Measurements from ENCODE around the gene DPEP1.
A peak's percentile ranks its signal among the peaks of the same experiment; 100 is the strongest.

Gene DPEP1

DNA sequence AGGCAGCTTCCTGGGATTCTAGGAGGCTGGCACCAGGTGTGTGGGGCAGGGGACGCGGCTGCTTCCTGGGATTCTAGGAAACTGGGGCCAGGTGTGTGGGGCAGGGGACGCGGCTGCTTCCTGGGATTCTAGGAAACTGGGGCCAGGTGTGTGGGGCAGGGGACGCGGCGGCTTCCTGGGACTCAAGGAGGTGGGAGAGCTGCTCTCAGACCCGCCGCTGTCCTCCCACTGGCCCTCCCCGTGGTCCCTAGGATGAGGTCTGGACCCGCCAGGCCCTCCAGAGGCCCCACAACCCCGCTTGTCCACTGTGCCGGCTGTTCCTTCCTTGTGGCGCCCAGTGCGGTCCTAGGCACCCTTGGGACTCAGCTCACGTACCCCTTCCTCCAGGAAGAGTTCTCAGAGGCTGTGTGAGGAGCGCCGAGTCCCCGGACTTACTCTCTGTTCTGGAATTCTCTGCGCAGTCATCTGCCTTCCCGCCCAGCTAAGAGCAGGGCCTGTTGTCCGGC lies 565 bp downstream of the DPEP1 start:
- Histone ChIP-seq H3K18ac (ENCODE audit: low read length) (no peak overlapping the region), H2BK5ac (ENCODE audit: low read depth, low read length, poor library complexity) (no peak overlapping the region), H2AFZ (ENCODE audit: insufficient read depth, low read length, poor library complexity) (no peak overlapping the region), H3K4me2 (ENCODE audit: low read length) (no peak overlapping the region), H4K12ac (ENCODE audit: low read depth, low read length) (no peak overlapping the region), H3K9ac (ENCODE audit: low read length) (no peak overlapping the region), H4K91ac (ENCODE audit: low read depth, low read length) (no peak overlapping the region), H3K4ac (ENCODE audit: low read depth, low read length) (no peak overlapping the region), H3K9me3 (ENCODE audit: insufficient read depth, low read depth, low read length) (no peaks in the 10 kb centered on the region), H3K14ac (ENCODE audit: low read length) (no peak overlapping the region), H3K79me1 (ENCODE audit: low read length) (no peaks in the 10 kb centered on the region), H4K8ac (ENCODE audit: low read depth, low read length) (no peak overlapping the region), H3K36me3 (ENCODE audit: control insufficient read depth in 1 of 2, insufficient read depth in 2 of 2, low read length in 2 of 2) (no peaks in the 10 kb centered on the region), H3K79me2 (ENCODE audit: control insufficient read depth, insufficient read depth, low read length, poor library complexity) (no peaks in the 10 kb centered on the region), H2BK120ac (ENCODE audit: insufficient read depth, low read length, poor library complexity) (no peak overlapping the region), H2BK12ac (ENCODE audit: low read length) (no peak overlapping the region), H3K4me1 (ENCODE audit: control insufficient read depth in 1 of 2, insufficient read depth in 2 of 2, low read length in 2 of 2) (no peaks in the 10 kb centered on the region), H3K27me3 (ENCODE audit: insufficient read depth, low read length) (no peaks in the 10 kb centered on the region), H3K23ac (ENCODE audit: low read length) (no peak overlapping the region), H2AK5ac (ENCODE audit: low read length) (no peak overlapping the region), H3K4me3 (ENCODE audit: low read depth, low read length) (no peak overlapping the region), H3K27ac (ENCODE audit: low read depth, low read length) (no peak overlapping the region)
- no CpG with 5 or more reads among the region's 22 CpGs for WGBS (ENCODE audit: extremely low coverage, insufficient coverage, insufficient read length)
- no peak for DNase-seq

DNA sequence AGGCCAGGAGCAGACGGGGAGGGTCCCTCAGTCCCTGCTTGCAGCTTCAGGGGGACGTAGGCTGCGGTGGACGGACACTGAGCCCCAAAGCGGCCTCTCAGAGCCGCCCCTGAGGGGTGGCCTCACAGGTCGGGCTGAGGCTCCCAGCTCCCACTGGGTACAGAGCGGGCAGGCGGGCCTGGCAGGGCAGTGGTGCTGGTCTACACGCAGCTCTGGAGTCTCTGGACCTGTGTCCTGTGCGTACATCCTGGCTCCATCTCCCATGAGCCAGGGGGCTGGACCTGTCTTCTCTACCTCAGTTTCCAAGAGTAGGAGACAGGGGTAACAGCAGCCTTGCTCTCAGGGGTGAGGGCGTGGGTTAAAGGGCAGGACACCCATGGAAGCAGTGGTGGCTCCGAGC lies 1.7 kb downstream of the DPEP1 start:
- H3K79me2 ChIP-seq (ENCODE audit: control insufficient read depth, insufficient read depth, low read length, poor library complexity): no peaks in the 10 kb centered on the region
- no peak overlapping the region for H3K4me2 ChIP-seq (ENCODE audit: low read length)
- H3K18ac ChIP-seq (ENCODE audit: low read length): no peak overlapping the region
- no peak overlapping the region for H2BK5ac ChIP-seq (ENCODE audit: low read depth, low read length, poor library complexity)
- no peak overlapping the region for H3K27ac ChIP-seq (ENCODE audit: low read depth, low read length)
- H3K4me1 ChIP-seq (ENCODE audit: control insufficient read depth in 1 of 2, insufficient read depth in 2 of 2, low read length in 2 of 2): no peaks in the 10 kb centered on the region
- no peaks in the 10 kb centered on the region for H3K27me3 ChIP-seq (ENCODE audit: insufficient read depth, low read length)
- no peak overlapping the region for H3K9ac ChIP-seq (ENCODE audit: low read length)
- no peak for DNase-seq
- no peak overlapping the region for H3K14ac ChIP-seq (ENCODE audit: low read length)
- H2AFZ ChIP-seq (ENCODE audit: insufficient read depth, low read length, poor library complexity): no peak overlapping the region
- no peaks in the 10 kb centered on the region for H3K9me3 ChIP-seq (ENCODE audit: insufficient read depth, low read depth, low read length)
- no peak overlapping the region for H4K8ac ChIP-seq (ENCODE audit: low read depth, low read length)
- no peak overlapping the region for H3K23ac ChIP-seq (ENCODE audit: low read length)
- no peaks in the 10 kb centered on the region for H3K36me3 ChIP-seq (ENCODE audit: control insufficient read depth in 1 of 2, insufficient read depth in 2 of 2, low read length in 2 of 2)
- no peak overlapping the region for H3K4ac ChIP-seq (ENCODE audit: low read depth, low read length)
- no peak overlapping the region for H2BK120ac ChIP-seq (ENCODE audit: insufficient read depth, low read length, poor library complexity)
- WGBS (ENCODE audit: extremely low coverage, insufficient coverage, insufficient read length): no CpG with 5 or more reads among the region's 13 CpGs
- no peaks in the 10 kb centered on the region for H3K79me1 ChIP-seq (ENCODE audit: low read length)
- no peak overlapping the region for H2AK5ac ChIP-seq (ENCODE audit: low read length)
- no peak overlapping the region for H4K12ac ChIP-seq (ENCODE audit: low read depth, low read length)
- no peak overlapping the region for H4K91ac ChIP-seq (ENCODE audit: low read depth, low read length)
- H3K4me3 ChIP-seq (ENCODE audit: low read depth, low read length): no peak overlapping the region
- no peak overlapping the region for H2BK12ac ChIP-seq (ENCODE audit: low read length)

DNA sequence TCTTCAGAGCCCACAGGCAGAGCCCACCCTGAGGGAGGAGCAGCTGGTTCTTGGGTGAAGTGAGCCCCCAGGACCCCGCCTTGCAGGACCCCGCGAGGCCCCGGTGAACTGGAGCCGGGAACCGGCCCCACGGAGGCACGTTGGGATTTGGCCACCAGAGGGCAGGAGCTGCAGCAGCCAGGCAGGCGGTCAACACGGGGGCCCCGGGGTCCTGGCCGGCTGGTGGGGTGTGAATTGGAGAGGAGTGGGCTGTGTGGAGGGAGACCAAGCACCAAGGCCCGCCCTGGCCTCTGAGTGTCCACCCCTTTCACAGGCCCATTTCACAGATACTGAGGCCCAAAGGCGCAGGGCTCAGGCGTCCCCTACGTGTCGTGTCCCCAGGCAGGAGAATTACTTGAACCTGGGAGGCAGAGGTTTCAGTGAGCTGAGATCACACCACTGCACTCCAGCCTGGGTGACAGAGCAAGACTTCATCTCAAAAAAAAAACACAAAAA lies 2.2 kb downstream of the DPEP1 start:
- DNase-seq: peak in 1 of 2 donors; percentile 35
- no CpG with 5 or more reads among the region's 17 CpGs for WGBS (ENCODE audit: extremely low coverage, insufficient coverage, insufficient read length)
- no peak overlapping the region for H3K4me3 ChIP-seq (ENCODE audit: low read depth, low read length)
- H3K23ac ChIP-seq (ENCODE audit: low read length): no peak overlapping the region
- H3K4ac ChIP-seq (ENCODE audit: low read depth, low read length): no peak overlapping the region
- H3K27ac ChIP-seq (ENCODE audit: low read depth, low read length): no peak overlapping the region
- no peaks in the 10 kb centered on the region for H3K36me3 ChIP-seq (ENCODE audit: control insufficient read depth in 1 of 2, insufficient read depth in 2 of 2, low read length in 2 of 2)
- no peak overlapping the region for H4K12ac ChIP-seq (ENCODE audit: low read depth, low read length)
- no peak overlapping the region for H3K9ac ChIP-seq (ENCODE audit: low read length)
- H3K14ac ChIP-seq (ENCODE audit: low read length): no peak overlapping the region
- H3K27me3 ChIP-seq (ENCODE audit: insufficient read depth, low read length): no peaks in the 10 kb centered on the region
- H4K8ac ChIP-seq (ENCODE audit: low read depth, low read length): no peak overlapping the region
- peak overlapping the region; percentile 8 for H2BK12ac ChIP-seq (ENCODE audit: low read length)
- no peak overlapping the region for H3K4me2 ChIP-seq (ENCODE audit: low read length)
- H2BK120ac ChIP-seq (ENCODE audit: insufficient read depth, low read length, poor library complexity): no peak overlapping the region
- H3K79me2 ChIP-seq (ENCODE audit: control insufficient read depth, insufficient read depth, low read length, poor library complexity): no peaks in the 10 kb centered on the region
- no peaks in the 10 kb centered on the region for H3K79me1 ChIP-seq (ENCODE audit: low read length)
- H3K18ac ChIP-seq (ENCODE audit: low read length): no peak overlapping the region
- H3K9me3 ChIP-seq (ENCODE audit: insufficient read depth, low read depth, low read length): no peaks in the 10 kb centered on the region
- no peak overlapping the region for H2BK5ac ChIP-seq (ENCODE audit: low read depth, low read length, poor library complexity)
- no peak overlapping the region for H2AK5ac ChIP-seq (ENCODE audit: low read length)
- H4K91ac ChIP-seq (ENCODE audit: low read depth, low read length): no peak overlapping the region
- no peak overlapping the region for H2AFZ ChIP-seq (ENCODE audit: insufficient read depth, low read length, poor library complexity)
- H3K4me1 ChIP-seq (ENCODE audit: control insufficient read depth in 1 of 2, insufficient read depth in 2 of 2, low read length in 2 of 2): no peaks in the 10 kb centered on the region

DNA sequence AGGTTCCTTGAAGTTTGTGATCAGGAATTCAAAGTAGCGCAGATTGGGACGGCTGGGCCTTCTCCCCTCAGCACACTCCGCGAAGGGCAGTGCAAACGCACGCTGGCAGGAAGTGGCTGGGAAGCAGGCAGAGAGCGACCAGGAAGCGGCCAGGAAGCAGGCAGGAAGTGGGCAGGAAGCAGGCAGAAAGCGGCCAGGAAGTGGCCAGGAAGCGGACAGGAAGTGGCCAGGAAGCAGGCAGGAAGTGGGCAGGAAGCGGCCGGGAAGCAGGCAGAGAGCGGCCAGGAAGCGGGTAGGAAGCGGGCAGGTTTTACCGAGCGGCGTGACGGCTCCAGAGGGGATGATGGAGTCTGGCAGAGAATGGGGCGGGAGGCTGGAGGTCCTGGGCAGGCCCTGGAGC lies 3.2 kb downstream of the DPEP1 start:
- H4K12ac ChIP-seq (ENCODE audit: low read depth, low read length): no peak overlapping the region
- H3K27me3 ChIP-seq (ENCODE audit: insufficient read depth, low read length): no peaks in the 10 kb centered on the region
- H2AFZ ChIP-seq (ENCODE audit: insufficient read depth, low read length, poor library complexity): no peak overlapping the region
- H4K8ac ChIP-seq (ENCODE audit: low read depth, low read length): no peak overlapping the region
- no peak overlapping the region for H3K14ac ChIP-seq (ENCODE audit: low read length)
- no peak overlapping the region for H3K27ac ChIP-seq (ENCODE audit: low read depth, low read length)
- H3K9ac ChIP-seq (ENCODE audit: low read length): no peak overlapping the region
- peaks cover 2% of the 10 kb centered on the region for H3K9me3 ChIP-seq (ENCODE audit: insufficient read depth, low read depth, low read length)
- H2BK12ac ChIP-seq (ENCODE audit: low read length): no peak overlapping the region
- H3K4me1 ChIP-seq (ENCODE audit: control insufficient read depth in 1 of 2, insufficient read depth in 2 of 2, low read length in 2 of 2): no peaks in the 10 kb centered on the region
- no peak overlapping the region for H2BK5ac ChIP-seq (ENCODE audit: low read depth, low read length, poor library complexity)
- H3K18ac ChIP-seq (ENCODE audit: low read length): no peak overlapping the region
- no peak overlapping the region for H3K4me2 ChIP-seq (ENCODE audit: low read length)
- no peaks in the 10 kb centered on the region for H3K79me1 ChIP-seq (ENCODE audit: low read length)
- H3K79me2 ChIP-seq (ENCODE audit: control insufficient read depth, insufficient read depth, low read length, poor library complexity): no peaks in the 10 kb centered on the region
- no peak overlapping the region for H2BK120ac ChIP-seq (ENCODE audit: insufficient read depth, low read length, poor library complexity)
- no peak for DNase-seq
- no CpG with 5 or more reads among the region's 20 CpGs for WGBS (ENCODE audit: extremely low coverage, insufficient coverage, insufficient read length)
- no peak overlapping the region for H4K91ac ChIP-seq (ENCODE audit: low read depth, low read length)
- no peaks in the 10 kb centered on the region for H3K36me3 ChIP-seq (ENCODE audit: control insufficient read depth in 1 of 2, insufficient read depth in 2 of 2, low read length in 2 of 2)
- no peak overlapping the region for H3K23ac ChIP-seq (ENCODE audit: low read length)
- H3K4me3 ChIP-seq (ENCODE audit: low read depth, low read length): no peak overlapping the region
- no peak overlapping the region for H2AK5ac ChIP-seq (ENCODE audit: low read length)
- no peak overlapping the region for H3K4ac ChIP-seq (ENCODE audit: low read depth, low read length)

All from trophoblast cell (in vitro differentiated cells and primary cell).